Naive thymus-derived CD4-positive, alpha-beta T cell (primary cell): ENCODE results near the gene PTEN. TPM values are rescaled to one million over a fixed set of nuclear protein-coding genes. Genes with fewer than 3 reads are reported as not detected.
A peak's percentile ranks its signal among the peaks of the same experiment; 100 is the strongest.

Source experiments
- ATAC-seq: fragments of 150-1000 bp; cut with Tn5 transposase; 2 replicates; pipeline ENCODE4 v1.10.0; 2021; ENCODE audit warnings: mild to moderate bottlenecking, moderate library complexity
- CTCF ChIA-PET: fragments of 350-600 bp; sonication (Branson Sonifier 250); formaldehyde crosslinking; loops from one replicate; lab custom pipeline; 2021; ENCODE audit warnings: antibody characterized with exemption; lab: Charles Lee
- POLR2A ChIA-PET: fragments of 350-600 bp; sonication (Branson Sonifier 250); formaldehyde crosslinking; loops from one replicate; lab custom pipeline; 2021; ENCODE audit warnings: antibody characterized with exemption, inconsistent platforms; lab: Charles Lee
- DNase-seq, 9 donors: peaks; one replicate each; pipeline versions ENCODE4 v3.0.0 to v3.0.0-alpha.2; 2020 to 2022; ENCODE audit warnings: mixed read lengths in 1 of 9
- H3K27ac ChIP-seq: one replicate; pipeline ENCODE4 v1.7.0; 2013; ENCODE audit warnings: mild to moderate bottlenecking, low read depth, low read length, moderate library complexity
- H3K27me3 ChIP-seq, 2 donors: one replicate each; pipeline ENCODE4 v1.7.0; 2013; ENCODE audit warnings: low read length in 2 of 2, mild to moderate bottlenecking in 2 of 2, moderate library complexity in 2 of 2; ENCODE audit not compliant: control insufficient read depth in 2 of 2, insufficient read depth in 2 of 2
- H3K36me3 ChIP-seq, 3 experiments: 1 replicate in 2 of 3; 2 replicates in 1 of 3; pipeline ENCODE4 v1.7.0; 2013; ENCODE audit warnings: low read length in 3 of 3, mild to moderate bottlenecking in 3 of 3, moderate library complexity in 1 of 3; ENCODE audit not compliant: insufficient read depth in 3 of 3, control insufficient read depth in 2 of 3
- H3K4me1 ChIP-seq, 2 donors: one replicate each; pipeline ENCODE4 v1.7.0; 2013; ENCODE audit warnings: low read length in 2 of 2, mild to moderate bottlenecking in 2 of 2, moderate library complexity in 1 of 2; ENCODE audit not compliant: control insufficient read depth in 2 of 2, insufficient read depth in 2 of 2
- H3K4me3 ChIP-seq: 2 replicates; pipeline ENCODE4 v1.7.0; 2013; ENCODE audit warnings: mild to moderate bottlenecking, low read length
- H3K9me3 ChIP-seq, 3 experiments: 1 replicate in 2 of 3; 2 replicates in 1 of 3; pipeline ENCODE4 v1.7.0; 2013; ENCODE audit warnings: low read length in 3 of 3; ENCODE audit not compliant: control insufficient read depth in 2 of 3
- H3K27ac Mint-ChIP-seq, 9 donors: one replicate each; pipeline ENCODE4 v1.8.0; 2020 to 2022; ENCODE audit warnings: mixed read lengths in 9 of 9, mild to moderate bottlenecking in 8 of 9, moderate library complexity in 5 of 9, inconsistent platforms in 2 of 9
- H3K27me3 Mint-ChIP-seq, 5 donors: one replicate each; pipeline ENCODE4 v1.8.0; 2021 to 2022; ENCODE audit warnings: mixed read lengths in 5 of 5, mild to moderate bottlenecking in 1 of 5
- H3K36me3 Mint-ChIP-seq, 5 donors: one replicate each; pipeline ENCODE4 v1.8.0; 2020 to 2022; ENCODE audit warnings: mixed read lengths in 5 of 5, mild to moderate bottlenecking in 3 of 5, inconsistent platforms in 1 of 5
- H3K4me1 Mint-ChIP-seq, 7 donors: one replicate each; pipeline ENCODE4 v1.8.0; 2020 to 2022; ENCODE audit warnings: mixed read lengths in 7 of 7, mild to moderate bottlenecking in 3 of 7, inconsistent platforms in 1 of 7
- H3K4me3 Mint-ChIP-seq, 10 donors: one replicate each; pipeline ENCODE4 v1.8.0; 2020 to 2022; ENCODE audit warnings: mild to moderate bottlenecking in 10 of 10, mixed read lengths in 10 of 10, moderate library complexity in 6 of 10, inconsistent platforms in 2 of 10
- H3K9me3 Mint-ChIP-seq, 11 donors: one replicate each; pipeline ENCODE4 v1.8.0; 2020 to 2022; ENCODE audit warnings: mixed read lengths in 11 of 11, mild to moderate bottlenecking in 4 of 11, inconsistent platforms in 1 of 11, moderate library complexity in 1 of 11
- intact Hi-C, 2 donors: fragments of 100-400 bp; cut with micrococcal nuclease; formaldehyde crosslinking; loops; one replicate each; pipeline ENCODE4 v1.15.1; 2023
- polyA plus RNA-seq, 2 donors: library from polyadenylated mRNA; unstranded; fragments of 300-500 nt; fragmentation: Illumina TruSeq; gene quantifications; one replicate each; pipeline ENCODE4 v1.2.3, GENCODE V29; 2021
- total RNA-seq, 6 experiments: library from RNA in 5 of 6; stranded (reverse) in 5 of 6; gene quantifications; 1 replicate in 5 of 6; 2 replicates in 1 of 6; pipeline ENCODE4 v1.2.3 and lab custom pipeline; 2021 to 2026

The PTEN gene
- total RNA-seq (100 to 1,000 TPM in 1 of 5 experiments, 10 to 100 TPM in 4; 85.9 to 109 (median 93.5) TPM), polyA plus RNA-seq (10 to 100 TPM; 24.0 to 32.7 TPM), total RNA-seq (lab: John Stamatoyannopoulos, UW) (123 reads per million, percentile 88 among the genes with 10 or more reads in this experiment)

DNA sequence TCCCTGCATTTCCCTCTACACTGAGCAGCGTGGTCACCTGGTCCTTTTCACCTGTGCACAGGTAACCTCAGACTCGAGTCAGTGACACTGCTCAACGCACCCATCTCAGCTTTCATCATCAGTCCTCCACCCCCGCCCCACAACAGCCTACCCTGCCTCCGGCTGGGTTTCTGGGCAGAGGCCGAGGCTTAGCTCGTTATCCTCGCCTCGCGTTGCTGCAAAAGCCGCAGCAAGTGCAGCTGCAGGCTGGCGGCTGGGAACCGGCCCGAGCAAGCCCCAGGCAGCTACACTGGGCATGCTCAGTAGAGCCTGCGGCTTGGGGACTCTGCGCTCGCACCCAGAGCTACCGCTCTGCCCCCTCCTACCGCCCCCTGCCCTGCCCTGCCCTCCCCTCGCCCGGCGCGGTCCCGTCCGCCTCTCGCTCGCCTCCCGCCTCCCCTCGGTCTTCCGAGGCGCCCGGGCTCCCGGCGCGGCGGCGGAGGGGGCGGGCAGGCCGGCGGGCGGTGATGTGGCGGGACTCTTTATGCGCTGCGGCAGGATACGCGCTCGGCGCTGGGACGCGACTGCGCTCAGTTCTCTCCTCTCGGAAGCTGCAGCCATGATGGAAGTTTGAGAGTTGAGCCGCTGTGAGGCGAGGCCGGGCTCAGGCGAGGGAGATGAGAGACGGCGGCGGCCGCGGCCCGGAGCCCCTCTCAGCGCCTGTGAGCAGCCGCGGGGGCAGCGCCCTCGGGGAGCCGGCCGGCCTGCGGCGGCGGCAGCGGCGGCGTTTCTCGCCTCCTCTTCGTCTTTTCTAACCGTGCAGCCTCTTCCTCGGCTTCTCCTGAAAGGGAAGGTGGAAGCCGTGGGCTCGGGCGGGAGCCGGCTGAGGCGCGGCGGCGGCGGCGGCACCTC, at the start of gene PTEN, which contains the start of gene KLLN:
TSS of gene PTEN (plus strand) at position 573 of the 891 bp plus-strand sequence. CDS start 845 bp downstream, outside the sequence.
TSS of gene KLLN (minus strand) at position 481 of the 891 bp plus-strand sequence. CDS start 1,046 bp downstream, outside the sequence.
- Histone ChIP-seq H3K4me3 (peak within 1 kb of the TSS; percentile 90), H3K4me1 (peaks cover 8 to 16% of the 10 kb centered on the region in 2 donors), H3K36me3 (peaks cover 0 to 10% (median 0%) of the 10 kb centered on the region in 3 experiments), H3K27ac (peak within 1 kb of the TSS; percentile 75), H3K27me3 (no peaks in the 10 kb centered on the region), H3K9me3 (no peaks in the 10 kb centered on the region)
- DNase-seq (peak; percentile 75 to 87 (median 84)), ATAC-seq (peak; percentile 60)
- H3K4me1 Mint-ChIP-seq = peaks cover 25 to 45% (median 36%) of the 10 kb centered on the region in 7 donors
- ChIA-PET POLR2A (interaction anchor here (0.5 to 6.5 kb wide), 36 partner anchors 8 to 1780 kb away, joined by 3 to 104 read pairs (median 4); partner anchors contain the start of genes ATAD1 and RNLS), CTCF (interaction anchor here (0.5 to 8.4 kb wide), 8 partner anchors 11 to 618 kb away, joined by 3 to 108 read pairs (median 4); partner anchors contain the start of gene ATAD1)
- H3K4me3 Mint-ChIP-seq = peak within 1 kb of the TSS; percentile 94 to 100 (median 96)
- no peaks in the 10 kb centered on the region for H3K27me3 Mint-ChIP-seq
- peaks cover 0 to 17% (median 4%) of the 10 kb centered on the region in 5 donors for H3K36me3 Mint-ChIP-seq
- peaks cover 0 to 10% (median 0%) of the 10 kb centered on the region in 11 donors for H3K9me3 Mint-ChIP-seq
- peak within 1 kb of the TSS; percentile 91 to 99 (median 97) for H3K27ac Mint-ChIP-seq
- intact Hi-C loops = loop anchor here (2.0 to 10.0 kb wide), 20 partner anchors 50 to 1552 kb away; partner anchors contain the start of genes FAS (in 2 of the 2), GLUD1 (in 2 of the 2), SHLD2 (in 2 of the 2) and IFIT1 (in 1 of the 2)

DNA sequence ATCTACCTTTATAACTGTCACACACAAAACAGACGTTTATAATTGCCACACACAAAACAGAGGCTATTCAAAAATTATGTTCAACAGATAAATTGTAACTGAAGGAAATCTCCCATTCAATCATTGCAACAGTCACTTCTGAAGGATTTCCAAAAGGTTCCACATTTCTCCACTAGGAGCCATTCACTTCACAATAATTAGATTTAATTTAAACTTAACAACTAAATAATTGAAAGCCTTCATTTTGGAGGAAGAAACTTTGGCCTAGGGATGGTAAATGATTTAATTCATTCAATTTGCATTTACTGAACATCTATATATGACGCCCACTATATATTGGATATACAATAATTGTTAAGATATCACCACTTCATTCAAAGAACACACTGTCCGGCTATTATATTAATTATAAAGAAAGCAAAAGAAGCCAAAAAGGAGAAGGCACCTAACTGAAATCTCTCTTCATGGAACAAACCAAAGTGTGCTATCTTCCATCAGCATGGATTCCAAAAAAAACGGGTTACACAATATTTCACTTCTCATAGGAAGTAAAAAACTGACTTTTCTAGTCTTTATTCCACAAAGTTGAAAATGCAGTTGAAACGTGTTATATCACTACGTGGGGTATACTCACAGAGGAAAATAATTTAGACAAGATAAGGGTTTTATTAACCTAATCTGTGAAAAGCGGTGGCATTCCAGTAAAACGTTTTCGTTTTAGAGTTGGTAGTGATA, 47.1 kb upstream of the PTEN start:
- intact Hi-C loops = loop anchor here in 1 of 2 donors (5.0 to 10.0 kb wide), 5 partner anchors 1066 to 1886 kb away; partner anchors contain the start of genes FAS, KIF20B, LIPA and STAMBPL1
- ATAC-seq (no peak), DNase-seq (no peak)
- H3K27me3 ChIP-seq = no peaks in the 10 kb centered on the region
- peaks cover 0 to 2% (median 0%) of the 10 kb centered on the region in 11 donors for H3K9me3 Mint-ChIP-seq
- no peak overlapping the region for H3K27ac ChIP-seq
- no peaks in the 10 kb centered on the region for H3K9me3 ChIP-seq
- peaks cover 8 to 18% (median 13%) of the 10 kb centered on the region in 5 donors for H3K36me3 Mint-ChIP-seq
- H3K4me3 Mint-ChIP-seq = peak overlapping the region; percentile 16 to 100 (median 94)
- POLR2A ChIA-PET = interaction anchor here (1.1 kb wide), 1 partner anchor 57 kb away, joined by 3 read pairs; no protein-coding TSS in a partner anchor
- peaks cover 0 to 10% (median 3%) of the 10 kb centered on the region in 3 experiments for H3K36me3 ChIP-seq
- CTCF ChIA-PET = no interaction called here
- H3K27me3 Mint-ChIP-seq = no peaks in the 10 kb centered on the region
- peak overlapping the region; percentile 75 for H3K4me3 ChIP-seq
- peaks cover 13 to 33% of the 10 kb centered on the region in 2 donors for H3K4me1 ChIP-seq
- peaks cover 26 to 70% (median 47%) of the 10 kb centered on the region in 7 donors for H3K4me1 Mint-ChIP-seq
- peak overlapping the region in 6 of 9 donors; percentile 14 to 98 (median 60) for H3K27ac Mint-ChIP-seq

DNA sequence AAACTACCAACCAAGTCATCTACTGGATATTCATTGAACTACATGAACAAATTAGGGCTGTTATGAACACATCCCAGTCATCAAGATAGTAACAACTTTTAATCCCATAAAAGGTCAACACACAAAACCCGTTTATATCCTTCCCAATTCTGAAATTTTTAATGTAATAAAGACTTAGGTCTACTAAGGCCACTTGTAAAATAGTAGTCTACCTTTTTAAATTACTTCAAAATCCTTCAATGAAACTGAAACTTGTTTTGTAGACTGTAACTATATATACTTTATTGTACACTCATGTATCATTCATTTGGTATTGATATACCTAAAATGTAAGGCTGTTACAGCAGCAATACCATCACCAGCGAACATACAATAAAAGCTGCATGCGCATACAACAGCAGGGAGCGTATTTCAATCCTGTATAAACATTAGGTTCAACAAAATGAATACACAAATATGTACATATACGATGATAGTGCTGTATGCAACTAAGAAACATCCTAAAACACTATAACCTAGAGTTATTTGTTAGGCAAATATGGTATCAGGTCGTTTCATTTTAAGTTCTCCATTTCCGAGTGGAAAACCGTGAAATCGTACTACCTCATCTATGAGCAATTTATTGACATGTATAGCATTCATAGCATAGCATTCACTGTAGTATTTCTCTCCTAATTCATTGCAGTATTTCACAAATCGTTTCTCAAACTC, 46.4 kb upstream of the PTEN start:
- ChIA-PET CTCF (interaction anchor here (1.4 kb wide), 1 partner anchor 45 kb away, joined by 4 read pairs; no protein-coding TSS in a partner anchor), POLR2A (interaction anchor here (1.4 to 3.6 kb wide), 3 partner anchors 11 to 46 kb away, joined by 4 to 72 read pairs (median 6); partner anchors contain the start of genes KLLN and PTEN)
- Mint-ChIP-seq H3K4me1 (peaks cover 22 to 63% (median 41%) of the 10 kb centered on the region in 7 donors), H3K27ac (peak overlapping the region; percentile 93 to 100 (median 98)), H3K9me3 (no peaks in the 10 kb centered on the region), H3K4me3 (peak overlapping the region; percentile 90 to 100 (median 94)), H3K36me3 (peaks cover under 1 to 10% (median 6%) of the 10 kb centered on the region in 5 donors), H3K27me3 (no peaks in the 10 kb centered on the region)
- peaks cover 13 to 33% of the 10 kb centered on the region in 2 donors for H3K4me1 ChIP-seq
- H3K36me3 ChIP-seq = peaks cover 0 to 3% (median 3%) of the 10 kb centered on the region in 3 experiments
- no peak for ATAC-seq
- intact Hi-C loops = loop anchor here in 1 of 2 donors (5.0 to 10.0 kb wide), 5 partner anchors 1065 to 1885 kb away; partner anchors contain the start of genes FAS, KIF20B, LIPA and STAMBPL1
- no peaks in the 10 kb centered on the region for H3K27me3 ChIP-seq
- H3K9me3 ChIP-seq = no peaks in the 10 kb centered on the region
- peak overlapping the region; percentile 89 for H3K27ac ChIP-seq
- H3K4me3 ChIP-seq = peak overlapping the region; percentile 75
- no peak for DNase-seq

DNA sequence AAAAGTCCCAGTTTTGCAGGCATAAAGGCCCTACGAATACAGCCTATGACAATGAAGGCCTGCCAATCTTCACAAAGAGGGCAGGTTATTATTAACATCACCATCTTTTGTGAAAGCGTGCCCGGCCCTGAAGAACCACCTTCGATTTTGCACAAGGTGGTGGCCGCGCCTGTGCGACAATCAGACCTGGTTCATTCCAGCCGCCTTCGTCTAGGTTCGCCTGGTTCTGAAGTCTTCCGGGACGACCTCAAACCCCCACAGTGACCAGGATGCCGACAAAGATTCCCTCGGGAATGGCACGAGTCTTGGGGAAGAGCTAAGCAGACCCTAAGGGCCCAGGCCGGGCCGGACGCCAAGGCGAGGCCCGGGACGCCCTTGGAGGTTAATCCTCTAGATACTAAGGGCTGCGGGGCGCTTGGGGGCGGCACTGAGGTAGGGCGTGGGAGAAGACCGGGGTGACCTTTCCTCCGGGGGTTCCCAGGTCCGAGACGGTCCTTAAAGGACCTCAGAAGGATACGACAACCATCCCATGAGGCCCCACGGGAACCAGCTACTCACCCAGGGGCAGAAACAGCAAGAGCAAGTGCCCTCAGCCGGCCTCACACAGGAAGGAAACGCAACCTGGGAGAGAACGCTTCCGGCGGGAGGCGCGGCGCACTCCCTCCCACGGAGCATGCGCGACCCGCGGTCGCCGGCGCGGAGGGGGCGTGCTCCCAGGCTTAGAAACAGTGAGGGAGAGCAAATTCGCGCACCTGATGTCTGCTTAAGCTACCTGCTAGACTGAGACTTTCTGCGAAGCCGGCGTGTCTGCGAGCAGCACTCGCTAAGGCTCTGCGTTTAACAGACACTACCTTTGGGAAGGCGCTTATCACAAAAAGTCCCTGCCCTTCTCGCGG, 45.6 kb upstream of the PTEN start, which contains the start of gene ATAD1:
TSS of gene ATAD1 (minus strand) at position 618 of the 896 bp plus-strand sequence. CDS start 3,627 bp downstream, outside the sequence.
- intact Hi-C loops = loop anchor here (1.0 to 10.0 kb wide), 19 partner anchors 25 to 1884 kb away; partner anchors contain the start of genes KIF20B (in 2 of the 2), FAS (in 1 of the 2), IFIT5 (in 1 of the 2) and LIPA (in 1 of the 2)
- Mint-ChIP-seq H3K4me1 (peaks cover 22 to 56% (median 41%) of the 10 kb centered on the region in 7 donors), H3K27me3 (peaks cover 0 to 2% (median 0%) of the 10 kb centered on the region in 5 donors), H3K36me3 (peaks cover 0 to 6% (median 3%) of the 10 kb centered on the region in 5 donors), H3K9me3 (no peaks in the 10 kb centered on the region), H3K4me3 (peak within 1 kb of the TSS; percentile 90 to 100 (median 94)), H3K27ac (peak within 1 kb of the TSS; percentile 93 to 100 (median 98))
- Histone ChIP-seq H3K4me3 (peak within 1 kb of the TSS; percentile 75), H3K9me3 (no peaks in the 10 kb centered on the region), H3K27ac (peak within 1 kb of the TSS; percentile 89), H3K4me1 (peaks cover 13 to 33% of the 10 kb centered on the region in 2 donors), H3K27me3 (no peaks in the 10 kb centered on the region), H3K36me3 (peaks cover 0 to 3% (median 0%) of the 10 kb centered on the region in 3 experiments)
- ChIA-PET POLR2A (interaction anchor here (0.5 to 3.6 kb wide), 16 partner anchors 10 to 1814 kb away, joined by 3 to 72 read pairs (median 4); partner anchors contain the start of genes KLLN, PTEN, RNLS and STAMBPL1), CTCF (interaction anchor here (0.8 to 1.8 kb wide), 5 partner anchors 12 to 518 kb away, joined by 3 to 6 read pairs (median 4); partner anchors contain the start of genes KLLN and PTEN)
- ATAC-seq = peak; percentile 92
- peak; percentile 79 to 93 (median 91) for DNase-seq
